CD4-positive, alpha-beta T cell (primary cell): ENCODE measurements around the gene PHLDA2. TPM values are rescaled to one million over a fixed set of nuclear protein-coding genes. Genes with fewer than 3 reads are reported as not detected.
A peak's percentile ranks its signal among the peaks of the same experiment; 100 is the strongest.

Source experiments
- ATAC-seq: fragments of 200-7000 bp; cut with Tn5 transposase; one replicate; pipeline ENCODE4 v1.10.0; 2022; ENCODE audit warnings: mild to moderate bottlenecking; ENCODE audit not compliant: poor library complexity
- CTCF ChIA-PET: fragments of 350-600 bp; sonication (Branson Sonifier 250); formaldehyde crosslinking; loops from one replicate; lab custom pipeline; 2021; ENCODE audit warnings: antibody characterized with exemption, inconsistent platforms; lab: Charles Lee
- POLR2A ChIA-PET: fragments of 350-600 bp; sonication (Branson Sonifier 250); formaldehyde crosslinking; loops from one replicate; lab custom pipeline; 2021; ENCODE audit warnings: antibody characterized with exemption, inconsistent platforms; lab: Charles Lee
- DNase-seq, 14 experiments: peaks; one replicate each; pipeline ENCODE4 v3.0.0-alpha.2; 2013 to 2020; ENCODE audit warnings: mixed read lengths in 2 of 14
- H3K27ac ChIP-seq, 2 donors: one replicate each; pipeline versions ENCODE4 v1.5.1 to v1.7.0; 2013; ENCODE audit warnings: low read length in 2 of 2, low read depth in 1 of 2, mild to moderate bottlenecking in 1 of 2
- H3K27me3 ChIP-seq, 2 experiments: 1 replicate in 1 of 2; 2 replicates in 1 of 2; pipeline versions ENCODE4 v1.6.1 to v1.7.0; 2013; ENCODE audit warnings: low read length in 2 of 2, control low read depth in 1 of 2, mild to moderate bottlenecking in 1 of 2, moderate library complexity in 1 of 2; ENCODE audit not compliant: insufficient read depth in 2 of 2, control insufficient read depth in 1 of 2
- H3K36me3 ChIP-seq: one replicate; pipeline ENCODE4 v1.6.1; 2013; ENCODE audit warnings: low read length, control low read depth; ENCODE audit not compliant: insufficient read depth
- H3K4me1 ChIP-seq: one replicate; pipeline ENCODE4 v1.6.1; 2013; ENCODE audit warnings: low read length, control low read depth; ENCODE audit not compliant: insufficient read depth
- H3K4me3 ChIP-seq: one replicate; pipeline ENCODE4 v1.5.1; 2013; ENCODE audit warnings: mild to moderate bottlenecking, low read length, moderate library complexity
- H3K9me3 ChIP-seq, 2 experiments: 1 replicate in 1 of 2; 2 replicates in 1 of 2; pipeline versions ENCODE4 v1.6.1 to v1.7.0; 2013; ENCODE audit warnings: low read length in 2 of 2, mild to moderate bottlenecking in 2 of 2, control low read depth in 1 of 2, moderate library complexity in 1 of 2; ENCODE audit not compliant: control insufficient read depth in 1 of 2, insufficient read depth in 1 of 2
- H3K27ac Mint-ChIP-seq: one replicate; pipeline ENCODE4 v1.8.0; 2020; ENCODE audit warnings: mixed read lengths
- H3K27me3 Mint-ChIP-seq: one replicate; pipeline ENCODE4 v1.8.0; 2021; ENCODE audit warnings: mixed read lengths
- H3K36me3 Mint-ChIP-seq: one replicate; pipeline ENCODE4 v1.8.0; 2021; ENCODE audit warnings: low read depth, mixed read lengths
- H3K4me1 Mint-ChIP-seq: one replicate; pipeline ENCODE4 v1.8.0; 2021; ENCODE audit warnings: low read depth, mixed read lengths
- H3K4me3 Mint-ChIP-seq: one replicate; pipeline ENCODE4 v1.8.0; 2020; ENCODE audit warnings: mild to moderate bottlenecking, mixed read lengths
- H3K9me3 Mint-ChIP-seq: one replicate; pipeline ENCODE4 v1.8.0; 2020; ENCODE audit warnings: mixed read lengths
- CTCF ChIP-seq: fragments of 200-600 bp; IDR thresholded peaks from one replicate; pipeline ENCODE4 v1.8.0; 2022; ENCODE audit warnings: antibody characterized with exemption, mild to moderate bottlenecking
- intact Hi-C, 2 experiments: fragments of 100-400 bp; cut with DNase I in 1 of 2; cut with micrococcal nuclease in 1 of 2; formaldehyde crosslinking; loops; one replicate each; pipeline versions ENCODE4 v1.15.1 to v1.9.0; 2023 to 2025; cut with DNase I, micrococcal nuclease
- total RNA-seq, 174 experiments: library from RNA in 2 of 174; stranded (reverse) in 2 of 174; gene quantifications; one replicate each; pipeline ENCODE4 v1.2.3 and lab custom pipeline; 2021 to 2026

The PHLDA2 gene
- total RNA-seq, 2 experiments from 2014 or later: 1.1 to 1.3 TPM

DNA sequence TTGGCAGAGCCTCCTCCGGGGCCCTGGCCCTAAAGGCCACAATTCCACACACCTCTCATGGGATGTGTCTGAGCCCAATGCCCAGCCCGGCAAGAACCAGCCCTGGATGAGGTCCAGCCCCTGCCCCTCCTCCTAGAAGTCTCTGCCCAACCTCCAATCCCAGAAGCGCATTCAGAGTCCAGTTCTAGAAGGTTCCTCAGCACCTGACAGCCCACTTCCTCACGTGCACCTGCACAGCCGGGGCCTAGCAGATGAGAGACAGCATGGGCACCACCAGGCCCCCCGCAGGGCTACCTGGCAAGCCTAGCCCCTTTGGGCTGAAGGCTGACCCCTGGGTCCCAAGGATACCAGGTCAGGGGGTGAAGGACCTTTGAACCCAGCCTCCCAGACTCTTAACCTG, 32.2 kb downstream of the PHLDA2 start:
- Histone ChIP-seq H3K27ac (no peak overlapping the region), H3K9me3 (no peaks in the 10 kb centered on the region), H3K4me3 (no peak overlapping the region), H3K36me3 (no peaks in the 10 kb centered on the region), H3K4me1 (peaks cover 51% of the 10 kb centered on the region), H3K27me3 (no peaks in the 10 kb centered on the region)
- H3K27ac Mint-ChIP-seq: no peak overlapping the region
- intact Hi-C loops: loop anchor here in 1 of 2 experiments (10.0 kb wide), 2 partner anchors 702 to 1132 kb away; partner anchors contain the start of gene CTSD
- no peak for TF ChIP-seq CTCF
- H3K4me1 Mint-ChIP-seq: peaks cover 46% of the 10 kb centered on the region
- H3K9me3 Mint-ChIP-seq: no peaks in the 10 kb centered on the region
- DNase-seq: no peak
- no peaks in the 10 kb centered on the region for H3K36me3 Mint-ChIP-seq
- H3K4me3 Mint-ChIP-seq: no peak overlapping the region
- CTCF ChIA-PET: no interaction called here
- H3K27me3 Mint-ChIP-seq: no peaks in the 10 kb centered on the region
- ATAC-seq: no peak
- POLR2A ChIA-PET: no interaction called here

- no peak for DNase-seq
- H3K36me3 Mint-ChIP-seq: no peaks in the 10 kb centered on the region
- Histone ChIP-seq H3K4me3 (no peak overlapping the region), H3K27me3 (no peaks in the 10 kb centered on the region), H3K9me3 (no peaks in the 10 kb centered on the region), H3K27ac (no peak overlapping the region), H3K36me3 (no peaks in the 10 kb centered on the region), H3K4me1 (peaks cover 52% of the 10 kb centered on the region)
- intact Hi-C loops: loop anchor here in 1 of 2 experiments (10.0 kb wide), 2 partner anchors 701 to 1131 kb away; partner anchors contain the start of gene CTSD
- TF ChIP-seq CTCF: no peak
- ATAC-seq: no peak
- no peak overlapping the region for H3K27ac Mint-ChIP-seq
- peak overlapping the region; percentile 54 for H3K4me3 Mint-ChIP-seq
- no peaks in the 10 kb centered on the region for H3K9me3 Mint-ChIP-seq
- ChIA-PET POLR2A (interaction anchor here (1.1 to 1.3 kb wide), 2 partner anchors 11 to 363 kb away, joined by 3 read pairs; no protein-coding TSS in a partner anchor), CTCF (interaction anchor here (0.9 kb wide), 1 partner anchor 363 kb away, joined by 3 read pairs; no protein-coding TSS in a partner anchor)
- H3K4me1 Mint-ChIP-seq: peaks cover 50% of the 10 kb centered on the region
- no peaks in the 10 kb centered on the region for H3K27me3 Mint-ChIP-seq
Measured at GRCh38 chr11:2896047-2896446, 33.2 kb downstream of the PHLDA2 start.

DNA sequence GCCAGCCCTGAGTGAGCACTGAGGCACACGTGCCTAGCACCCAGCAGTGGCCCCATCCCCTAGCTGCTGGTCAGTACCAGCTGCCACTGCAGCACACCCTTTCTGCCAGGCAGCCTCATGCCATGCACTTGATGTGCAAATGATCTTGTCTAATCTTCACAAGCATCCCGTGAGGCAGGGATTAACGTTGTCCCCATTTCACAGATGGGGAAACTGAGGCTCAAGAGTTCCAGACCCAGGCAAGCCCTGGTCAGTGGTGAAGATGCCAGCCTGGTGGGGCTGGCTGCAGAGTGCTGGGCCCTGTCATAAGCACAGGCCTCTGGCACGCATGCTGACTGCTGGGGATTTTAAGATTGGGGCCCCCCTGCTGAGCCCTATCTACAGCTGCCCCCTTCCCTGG, 35.3 kb downstream of the PHLDA2 start:
- Mint-ChIP-seq H3K9me3 (no peaks in the 10 kb centered on the region), H3K36me3 (no peaks in the 10 kb centered on the region), H3K27ac (peak overlapping the region; percentile 40), H3K4me3 (no peak overlapping the region), H3K4me1 (peaks cover 32% of the 10 kb centered on the region), H3K27me3 (no peaks in the 10 kb centered on the region)
- CTCF ChIA-PET: interaction anchor here (1.6 to 9.0 kb wide), 2 partner anchors 36 to 361 kb away, joined by 9 to 158 read pairs; partner anchors contain the start of gene PHLDA2
- ATAC-seq (no peak), DNase-seq (no peak)
- H3K9me3 ChIP-seq: no peaks in the 10 kb centered on the region
- H3K27me3 ChIP-seq: no peaks in the 10 kb centered on the region
- H3K36me3 ChIP-seq: no peaks in the 10 kb centered on the region
- no peak overlapping the region for H3K27ac ChIP-seq
- intact Hi-C loops: loop anchor here (2.0 to 10.0 kb wide), 4 partner anchors 197 to 1129 kb away; partner anchors contain the start of genes CTSD (in 1 of the 2) and KCNQ1OT1 (in 1 of the 2)
- no peak for TF ChIP-seq CTCF
- POLR2A ChIA-PET: no interaction called here
- peaks cover 50% of the 10 kb centered on the region for H3K4me1 ChIP-seq
- no peak overlapping the region for H3K4me3 ChIP-seq
